Loucy (cell line): ENCODE data around the gene PGK1.

Experiments
- H2AFZ ChIP-seq: fragments of 200-600 bp; sonication (generic); 2 replicates; pipeline ENCODE4 v1.6.0; 2016; ENCODE audit warnings: antibody characterized with exemption, mild to moderate bottlenecking, low read length, moderate library complexity
- H3F3A ChIP-seq: fragments of 200-600 bp; 2 replicates; pipeline ENCODE4 v1.6.0; 2016; ENCODE audit warnings: antibody characterized with exemption, low read depth, mild to moderate bottlenecking
- H3K27me3 ChIP-seq: fragments of 200-600 bp; sonication (generic); 2 replicates; pipeline ENCODE4 v1.6.1; 2014; ENCODE audit warnings: low read length, mild to moderate bottlenecking; ENCODE audit not compliant: insufficient read depth, poor library complexity, severe bottlenecking
- H3K36me3 ChIP-seq: fragments of 200-600 bp; sonication (generic); 2 replicates; pipeline ENCODE4 v1.6.1; 2016; ENCODE audit warnings: low read length; ENCODE audit not compliant: insufficient read depth
- H3K4me1 ChIP-seq: fragments of 200-600 bp; sonication (generic); 2 replicates; pipeline ENCODE4 v1.5.1; 2014; ENCODE audit warnings: low read length, mild to moderate bottlenecking; ENCODE audit not compliant: insufficient read depth, poor library complexity, severe bottlenecking
- H3K4me2 ChIP-seq: fragments of 200-600 bp; sonication (generic); 2 replicates; pipeline ENCODE4 v1.6.0; 2014; ENCODE audit warnings: antibody characterized with exemption, low read length, low read depth, mild to moderate bottlenecking; ENCODE audit not compliant: poor library complexity, severe bottlenecking
- H3K4me3 ChIP-seq: fragments of 200-600 bp; sonication (generic); 2 replicates; pipeline ENCODE4 v1.5.1; 2014; ENCODE audit warnings: low read length, mild to moderate bottlenecking, mixed read lengths; ENCODE audit not compliant: poor library complexity, severe bottlenecking
- H3K79me2 ChIP-seq: fragments of 200-600 bp; sonication (generic); 2 replicates; pipeline ENCODE4 v1.6.1; 2014; ENCODE audit warnings: low read length; ENCODE audit not compliant: insufficient read depth
- H3K9ac ChIP-seq: fragments of 200-600 bp; sonication (generic); 2 replicates; pipeline ENCODE4 v1.6.0; 2014; ENCODE audit warnings: mild to moderate bottlenecking, low read depth, low read length, moderate library complexity; ENCODE audit not compliant: poor library complexity, severe bottlenecking
- H3K9me2 ChIP-seq: fragments of 200-600 bp; sonication (generic); replicated peaks from 2 replicates; pipeline ENCODE4 v1.6.1; 2016; ENCODE audit warnings: low read depth, low read length, mixed read lengths
- H3K9me3 ChIP-seq: fragments of 200-600 bp; sonication (generic); 2 replicates; pipeline ENCODE4 v1.6.1; 2014; ENCODE audit warnings: mild to moderate bottlenecking, antibody characterized with exemption, low read length, low read depth; ENCODE audit not compliant: insufficient read depth
- H4K20me1 ChIP-seq: fragments of 200-600 bp; sonication (generic); 2 replicates; pipeline ENCODE4 v1.6.0; 2014; ENCODE audit warnings: antibody characterized with exemption, low read length, mild to moderate bottlenecking; ENCODE audit not compliant: insufficient read depth, poor library complexity, severe bottlenecking
- CTCF ChIP-seq: fragments of 200-600 bp; sonication (generic); conservative IDR thresholded peaks from 2 replicates; pipeline ENCODE4 v1.5.1; 2014; ENCODE audit warnings: mild to moderate bottlenecking, antibody characterized with exemption, low read length
- EZH2phosphoT487 ChIP-seq: fragments of 200-600 bp; IDR thresholded peaks from 2 replicates; pipeline ENCODE4 v1.6.1; 2018; ENCODE audit warnings: antibody characterized with exemption, mild to moderate bottlenecking, moderate library complexity, borderline replicate concordance

Gene PGK1

GRCh38 chrX:78111140-78111931 lies 7.3 kb downstream of the PGK1 start:
- Histone ChIP-seq H3K4me3 (peak overlapping the region; percentile 62), H3K36me3 (peaks cover 82% of the 10 kb centered on the region; the same call in 1 of the 2 replicates), H3K4me1 (peaks cover 15% of the 10 kb centered on the region), H2AFZ (no peak overlapping the region), H3K4me2 (peak overlapping the region; percentile 99), H3F3A (no peaks in the 10 kb centered on the region), H3K9me2 (no peaks in the 10 kb centered on the region), H3K79me2 (peaks cover 99% of the 10 kb centered on the region), H3K9ac (no peak overlapping the region), H3K9me3 (no peaks in the 10 kb centered on the region), H3K27me3 (no peaks in the 10 kb centered on the region), H4K20me1 (peaks cover 99% of the 10 kb centered on the region)
- TF ChIP-seq EZH2phosphoT487 (no peak), CTCF (no peak)

- Histone ChIP-seq H4K20me1 (peaks cover 92% of the 10 kb centered on the region), H2AFZ (no peak overlapping the region), H3K9ac (no peak overlapping the region), H3F3A (no peaks in the 10 kb centered on the region), H3K27me3 (no peaks in the 10 kb centered on the region), H3K4me3 (peak overlapping the region; percentile 38), H3K79me2 (peaks cover 100% of the 10 kb centered on the region), H3K9me2 (no peaks in the 10 kb centered on the region), H3K4me2 (peak overlapping the region; percentile 99), H3K4me1 (peaks cover 18% of the 10 kb centered on the region), H3K36me3 (peaks cover 93% of the 10 kb centered on the region), H3K9me3 (no peaks in the 10 kb centered on the region)
- TF ChIP-seq CTCF (no peak), EZH2phosphoT487 (no peak)
These were observed 12.3 kb downstream of the PGK1 start for GRCh38 chrX:78116365-78116764.

- Histone ChIP-seq H4K20me1 (peaks cover 92% of the 10 kb centered on the region), H3K4me1 (peaks cover 18% of the 10 kb centered on the region), H2AFZ (no peak overlapping the region), H3F3A (no peaks in the 10 kb centered on the region), H3K4me2 (peak overlapping the region; percentile 99), H3K27me3 (no peaks in the 10 kb centered on the region), H3K36me3 (peaks cover 94% of the 10 kb centered on the region), H3K9me2 (no peaks in the 10 kb centered on the region), H3K9ac (no peak overlapping the region), H3K9me3 (no peaks in the 10 kb centered on the region), H3K4me3 (peak overlapping the region; percentile 38), H3K79me2 (peaks cover 100% of the 10 kb centered on the region)
- no peak for TF ChIP-seq EZH2phosphoT487
- no peak for TF ChIP-seq CTCF
These were observed 12.7 kb downstream of the PGK1 start for GRCh38 chrX:78116766-78117165.
